ENCODE results near the gene TIMM50.
"Not testable (repeated sequence)": the region's sequence is repeated elsewhere in the genome, so short reads cannot be mapped to it uniquely, and the experiment has no call there.

Gene TIMM50

GRCh38 chr19:39479319-39479801 lies 1.3 kb upstream of the TIMM50 start:
- Mint-ChIP-seq H3K36me3 (peaks cover 32 to 48% of the 10 kb centered on the region in 2 donors), H3K4me1 (peaks cover 19 to 42% of the 10 kb centered on the region in 2 donors), H3K4me3 (peak overlapping the region in 1 of 2 donors; percentile 88)
- H3K9me3 Mint-ChIP-seq; DNase-seq; H3K27ac Mint-ChIP-seq; ATAC-seq (replicated peaks); H3K27me3 Mint-ChIP-seq: not testable (repeated sequence)

- peak overlapping the region; percentile 97 for H3K27ac Mint-ChIP-seq
- DNase-seq (no peak), ATAC-seq (replicated peaks) (no peak)
- peaks cover 19 to 37% of the 10 kb centered on the region in 2 donors for H3K4me1 Mint-ChIP-seq
- H3K27me3 Mint-ChIP-seq = no peaks in the 10 kb centered on the region
- peak overlapping the region; percentile 84 to 88 for H3K4me3 Mint-ChIP-seq
- peaks cover 26 to 42% of the 10 kb centered on the region in 2 donors for H3K36me3 Mint-ChIP-seq
- no peaks in the 10 kb centered on the region for H3K9me3 Mint-ChIP-seq
Measured at GRCh38 chr19:39479916-39480315, 722 bp upstream of the TIMM50 start.

- no peaks in the 10 kb centered on the region for H3K9me3 Mint-ChIP-seq
- H3K4me1 Mint-ChIP-seq = peaks cover 19 to 37% of the 10 kb centered on the region in 2 donors
- H3K4me3 Mint-ChIP-seq = peak overlapping the region; percentile 84 to 88
- no peak for ATAC-seq (replicated peaks)
- no peaks in the 10 kb centered on the region for H3K27me3 Mint-ChIP-seq
- H3K36me3 Mint-ChIP-seq = peaks cover 19 to 31% of the 10 kb centered on the region in 2 donors
- DNase-seq = no peak
- H3K27ac Mint-ChIP-seq = peak overlapping the region; percentile 97
Measured at GRCh38 chr19:39481229-39481545, 549 bp downstream of the TIMM50 start.

GRCh38 chr19:39481676-39482075 lies 1.0 kb downstream of the TIMM50 start:
- DNase-seq (no peak), ATAC-seq (replicated peaks) (no peak)
- H3K4me1 Mint-ChIP-seq = peaks cover 21 to 40% of the 10 kb centered on the region in 2 donors
- peak overlapping the region; percentile 97 for H3K27ac Mint-ChIP-seq
- H3K36me3 Mint-ChIP-seq = peaks cover 18 to 31% of the 10 kb centered on the region in 2 donors
- no peaks in the 10 kb centered on the region for H3K27me3 Mint-ChIP-seq
- H3K9me3 Mint-ChIP-seq = no peaks in the 10 kb centered on the region
- peak overlapping the region; percentile 84 to 88 for H3K4me3 Mint-ChIP-seq

- Mint-ChIP-seq H3K9me3 (no peaks in the 10 kb centered on the region), H3K36me3 (peaks cover 20 to 30% of the 10 kb centered on the region in 2 donors), H3K4me3 (peak overlapping the region in 1 of 2 donors; percentile 17), H3K27ac (peak overlapping the region; percentile 65), H3K4me1 (peaks cover 24 to 43% of the 10 kb centered on the region in 2 donors), H3K27me3 (no peaks in the 10 kb centered on the region)
- DNase-seq (no peak), ATAC-seq (replicated peaks) (no peak)
Measured at GRCh38 chr19:39483141-39483540, 2.5 kb downstream of the TIMM50 start.

- Mint-ChIP-seq H3K36me3 (peaks cover 37 to 44% of the 10 kb centered on the region in 2 donors), H3K4me3 (no peak overlapping the region), H3K4me1 (peaks cover 4 to 6% of the 10 kb centered on the region in 2 donors), H3K9me3 (no peaks in the 10 kb centered on the region), H3K27ac (no peak overlapping the region), H3K27me3 (no peaks in the 10 kb centered on the region)
- no peak for ATAC-seq (replicated peaks)
- DNase-seq = no peak
Measured at GRCh38 chr19:39489756-39490155, 9.1 kb downstream of the TIMM50 start.

- no peaks in the 10 kb centered on the region for H3K9me3 Mint-ChIP-seq
- peaks cover 5 to 6% of the 10 kb centered on the region in 2 donors for H3K27me3 Mint-ChIP-seq
- peaks cover 27 to 34% of the 10 kb centered on the region in 2 donors for H3K36me3 Mint-ChIP-seq
- no peak for DNase-seq
- no peaks in the 10 kb centered on the region for H3K4me1 Mint-ChIP-seq
- no peak for ATAC-seq (replicated peaks)
- no peak overlapping the region for H3K27ac Mint-ChIP-seq
- no peak overlapping the region for H3K4me3 Mint-ChIP-seq
Measured at GRCh38 chr19:39492225-39492624, 11.6 kb downstream of the TIMM50 start.

- H3K4me3 Mint-ChIP-seq = no peak overlapping the region
- no peaks in the 10 kb centered on the region for H3K9me3 Mint-ChIP-seq
- peaks cover 0 to 4% of the 10 kb centered on the region in 2 donors for H3K4me1 Mint-ChIP-seq
- no peak for DNase-seq
- peaks cover 5 to 9% of the 10 kb centered on the region in 2 donors for H3K27me3 Mint-ChIP-seq
- peaks cover 26 to 33% of the 10 kb centered on the region in 2 donors for H3K36me3 Mint-ChIP-seq
- H3K27ac Mint-ChIP-seq = no peak overlapping the region
- no peak for ATAC-seq (replicated peaks)
Measured at GRCh38 chr19:39492788-39493187, 12.2 kb downstream of the TIMM50 start.

GRCh38 chr19:39494661-39495060 lies 14.0 kb downstream of the TIMM50 start:
- ATAC-seq (replicated peaks) = no peak
- Mint-ChIP-seq H3K9me3 (no peaks in the 10 kb centered on the region), H3K27me3 (peaks cover 15 to 25% of the 10 kb centered on the region in 2 donors), H3K4me3 (no peak overlapping the region), H3K27ac (no peak overlapping the region), H3K4me1 (peaks cover 14 to 22% of the 10 kb centered on the region in 2 donors), H3K36me3 (peaks cover 9 to 18% of the 10 kb centered on the region in 2 donors)
- DNase-seq = no peak

- ATAC-seq (replicated peaks) (no peak), DNase-seq (no peak)
- Mint-ChIP-seq H3K27ac (no peak overlapping the region), H3K4me3 (no peak overlapping the region), H3K27me3 (peaks cover 25 to 38% of the 10 kb centered on the region in 2 donors), H3K4me1 (peaks cover 19 to 26% of the 10 kb centered on the region in 2 donors), H3K36me3 (peaks cover 4 to 10% of the 10 kb centered on the region in 2 donors), H3K9me3 (no peaks in the 10 kb centered on the region)
Measured at GRCh38 chr19:39496063-39496462, 15.4 kb downstream of the TIMM50 start.

- DNase-seq = no peak
- peaks cover 25 to 38% of the 10 kb centered on the region in 2 donors for H3K27me3 Mint-ChIP-seq
- peak overlapping the region in 1 of 2 donors; percentile 66 for H3K4me3 Mint-ChIP-seq
- peaks cover 3 to 7% of the 10 kb centered on the region in 2 donors for H3K36me3 Mint-ChIP-seq
- no peaks in the 10 kb centered on the region for H3K9me3 Mint-ChIP-seq
- no peak overlapping the region for H3K27ac Mint-ChIP-seq
- no peak for ATAC-seq (replicated peaks)
- peaks cover 19 to 26% of the 10 kb centered on the region in 2 donors for H3K4me1 Mint-ChIP-seq
Measured at GRCh38 chr19:39497701-39497995, 17.0 kb downstream of the TIMM50 start.

- ATAC-seq (replicated peaks) = peak; percentile 59
- peaks cover 26 to 42% of the 10 kb centered on the region in 2 donors for H3K27me3 Mint-ChIP-seq
- H3K36me3 Mint-ChIP-seq = peaks cover under 1 to 4% of the 10 kb centered on the region in 2 donors
- H3K4me1 Mint-ChIP-seq = peaks cover 20 to 29% of the 10 kb centered on the region in 2 donors
- H3K9me3 Mint-ChIP-seq = no peaks in the 10 kb centered on the region
- H3K27ac Mint-ChIP-seq = no peak overlapping the region
- no peak for DNase-seq
- H3K4me3 Mint-ChIP-seq = peak overlapping the region; percentile 54 to 66
Measured at GRCh38 chr19:39497996-39498797, 17.6 kb downstream of the TIMM50 start.

GRCh38 chr19:39498798-39499642 lies 18.4 kb downstream of the TIMM50 start, which contains the start of gene DLL3:
DLL3 (plus strand) TSS chr19:39498947; CDS start chr19:39498975, 28 bp downstream.
- Mint-ChIP-seq H3K36me3 (peaks cover 3 to 6% of the 10 kb centered on the region in 2 donors), H3K9me3 (peaks cover 0 to 2% of the 10 kb centered on the region in 2 donors), H3K27me3 (peaks cover 34 to 50% of the 10 kb centered on the region in 2 donors), H3K4me3 (peak within 1 kb of the TSS; percentile 66 to 73), H3K4me1 (peaks cover 25 to 36% of the 10 kb centered on the region in 2 donors), H3K27ac (no peak within 1 kb of the TSS)
- DNase-seq (no peak), ATAC-seq (replicated peaks) (peak; percentile 45 to 46)

GRCh38 chr19:39499932-39500331 lies 19.3 kb downstream of the TIMM50 start:
- H3K36me3 Mint-ChIP-seq = peaks cover 3 to 6% of the 10 kb centered on the region in 2 donors
- H3K9me3 Mint-ChIP-seq = peaks cover 0 to 2% of the 10 kb centered on the region in 2 donors
- H3K4me1 Mint-ChIP-seq = peaks cover 25 to 36% of the 10 kb centered on the region in 2 donors
- H3K4me3 Mint-ChIP-seq = peak overlapping the region; percentile 62 to 66
- peaks cover 44 to 59% of the 10 kb centered on the region in 2 donors for H3K27me3 Mint-ChIP-seq
- no peak overlapping the region for H3K27ac Mint-ChIP-seq
- DNase-seq = no peak
- ATAC-seq (replicated peaks) = no peak
